ENCODE measurements around the gene GOLGA3. TPM values are rescaled to one million over a fixed set of nuclear protein-coding genes. Genes with fewer than 3 reads are reported as not detected.

Gene GOLGA3
- total and polyA plus RNA-seq, 9 of the 15 experiments (the other 6 are each of a cell fraction or from before 2014, with no cell fraction given), result 1.9 to 48.1 (median 18.4) TPM

DNA sequence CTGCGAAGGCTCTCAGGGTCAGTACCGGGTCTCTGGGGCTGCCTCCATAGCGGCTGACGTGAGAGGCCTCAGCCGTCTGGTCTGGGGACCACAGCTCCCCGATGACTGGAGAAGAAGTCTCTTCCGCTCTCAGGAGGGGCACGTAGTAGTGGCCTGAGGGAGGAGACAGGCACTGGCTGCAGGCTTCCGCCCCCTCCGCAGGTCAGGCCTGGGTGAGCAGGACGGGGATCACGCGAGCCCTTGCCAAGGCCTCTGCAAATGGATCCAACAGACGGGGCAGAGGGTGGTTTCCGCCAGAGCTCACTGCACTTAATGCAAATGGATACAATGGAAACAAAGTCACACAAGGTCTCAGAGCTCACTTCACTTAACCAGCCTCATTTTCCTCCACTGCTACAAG is 91.8 kb downstream of the GOLGA3 start:
- Histone ChIP-seq H3K4me1 (replicated peaks in 1 of 2; ENCODE audit: control insufficient read depth in 2 of 2, insufficient read depth in 2 of 2, low read length in 2 of 2) (no peaks in the 10 kb centered on the region), H3K9ac (ENCODE audit: insufficient read depth in 1 of 2, low read depth in 2 of 2, low read length in 2 of 2) (no peak overlapping the region; a peak in 1 of 4 replicates), H3K4me3 (no peak overlapping the region), H2AFZ (ENCODE audit: low read depth, low read length) (no peak overlapping the region), H3K27me3 (ENCODE audit: control insufficient read depth in 2 of 2, insufficient read depth in 2 of 2, low read length in 2 of 2) (no peaks in the 10 kb centered on the region), H3K27ac (ENCODE audit: extremely low read depth, low read depth, low read length) (no peak overlapping the region), H3K9me1 (ENCODE audit: control insufficient read depth, insufficient read depth, low read length) (no peaks in the 10 kb centered on the region), H3K4me2 (ENCODE audit: insufficient read depth, low read length) (no peak overlapping the region), H3K79me2 (ENCODE audit: control insufficient read depth, insufficient read depth, low read length) (no peaks in the 10 kb centered on the region), H4K20me1 (replicated peaks; ENCODE audit: control insufficient read depth, insufficient read depth, low read length) (no peaks in the 10 kb centered on the region), H3K9me3 (replicated peaks; ENCODE audit: control insufficient read depth, insufficient read depth, low read depth, low read length) (no peaks in the 10 kb centered on the region), H3K36me3 (ENCODE audit: control insufficient read depth, insufficient read depth, low read length) (peaks cover 93% of the 10 kb centered on the region)
- intact Hi-C loops (cut with micrococcal nuclease), result no loop called here
- BruUV-seq (replicated peaks), result no TSS peak
- no peak for DNase-seq (ENCODE audit: extremely low read depth in 1 of 4, low spot score in 3 of 4)
- no peak for ATAC-seq
- WGBS (ENCODE audit: insufficient coverage, low coverage, missing lambda C conversion rate), result 96% methylated on average over 8 of the region's 15 CpGs
- ChIA-PET POLR2A (no interaction called here), CTCF (ENCODE audit: low intra/inter-chr PET ratio) (no interaction called here)
- no peak for FAIRE-seq
- TF ChIP-seq CBFB (CRISPR knock-in tag; IDR thresholded peaks at IDR 0.05), result no peak
- TF ChIP-seq POLR2G (IDR thresholded peaks at IDR 0.05; ENCODE audit: low read depth, low read length), result peak; percentile 44; the same call in 1 of the 2 replicates
- TF ChIP-seq, protein P1, sequence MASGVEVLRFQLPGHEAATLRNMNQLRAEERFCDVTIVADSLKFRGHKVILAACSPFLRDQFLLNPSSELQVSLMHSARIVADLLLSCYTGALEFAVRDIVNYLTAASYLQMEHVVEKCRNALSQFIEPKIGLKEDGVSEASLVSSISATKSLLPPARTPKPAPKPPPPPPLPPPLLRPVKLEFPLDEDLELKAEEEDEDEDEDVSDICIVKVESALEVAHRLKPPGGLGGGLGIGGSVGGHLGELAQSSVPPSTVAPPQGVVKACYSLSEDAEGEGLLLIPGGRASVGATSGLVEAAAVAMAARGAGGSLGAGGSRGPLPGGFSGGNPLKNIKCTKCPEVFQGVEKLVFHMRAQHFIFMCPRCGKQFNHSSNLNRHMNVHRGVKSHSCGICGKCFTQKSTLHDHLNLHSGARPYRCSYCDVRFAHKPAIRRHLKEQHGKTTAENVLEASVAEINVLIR (CRISPR knock-in tag; IDR thresholded peaks at IDR 0.05), result no peak
- TF ChIP-seq ADNP (tag; IDR thresholded peaks at IDR 0.05), result no peak
- no peak for TF ChIP-seq TCF7L2 (IDR thresholded peaks at IDR 0.05; ENCODE audit: low read depth, low read length)
- TF ChIP-seq, protein P2, sequence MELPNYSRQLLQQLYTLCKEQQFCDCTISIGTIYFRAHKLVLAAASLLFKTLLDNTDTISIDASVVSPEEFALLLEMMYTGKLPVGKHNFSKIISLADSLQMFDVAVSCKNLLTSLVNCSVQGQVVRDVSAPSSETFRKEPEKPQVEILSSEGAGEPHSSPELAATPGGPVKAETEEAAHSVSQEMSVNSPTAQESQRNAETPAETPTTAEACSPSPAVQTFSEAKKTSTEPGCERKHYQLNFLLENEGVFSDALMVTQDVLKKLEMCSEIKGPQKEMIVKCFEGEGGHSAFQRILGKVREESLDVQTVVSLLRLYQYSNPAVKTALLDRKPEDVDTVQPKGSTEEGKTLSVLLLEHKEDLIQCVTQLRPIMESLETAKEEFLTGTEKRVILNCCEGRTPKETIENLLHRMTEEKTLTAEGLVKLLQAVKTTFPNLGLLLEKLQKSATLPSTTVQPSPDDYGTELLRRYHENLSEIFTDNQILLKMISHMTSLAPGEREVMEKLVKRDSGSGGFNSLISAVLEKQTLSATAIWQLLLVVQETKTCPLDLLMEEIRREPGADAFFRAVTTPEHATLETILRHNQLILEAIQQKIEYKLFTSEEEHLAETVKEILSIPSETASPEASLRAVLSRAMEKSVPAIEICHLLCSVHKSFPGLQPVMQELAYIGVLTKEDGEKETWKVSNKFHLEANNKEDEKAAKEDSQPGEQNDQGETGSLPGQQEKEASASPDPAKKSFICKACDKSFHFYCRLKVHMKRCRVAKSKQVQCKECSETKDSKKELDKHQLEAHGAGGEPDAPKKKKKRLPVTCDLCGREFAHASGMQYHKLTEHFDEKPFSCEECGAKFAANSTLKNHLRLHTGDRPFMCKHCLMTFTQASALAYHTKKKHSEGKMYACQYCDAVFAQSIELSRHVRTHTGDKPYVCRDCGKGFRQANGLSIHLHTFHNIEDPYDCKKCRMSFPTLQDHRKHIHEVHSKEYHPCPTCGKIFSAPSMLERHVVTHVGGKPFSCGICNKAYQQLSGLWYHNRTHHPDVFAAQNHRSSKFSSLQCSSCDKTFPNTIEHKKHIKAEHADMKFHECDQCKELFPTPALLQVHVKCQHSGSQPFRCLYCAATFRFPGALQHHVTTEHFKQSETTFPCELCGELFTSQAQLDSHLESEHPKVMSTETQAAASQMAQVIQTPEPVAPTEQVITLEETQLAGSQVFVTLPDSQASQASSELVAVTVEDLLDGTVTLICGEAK (IDR thresholded peaks at IDR 0.05), result no peak
- TF ChIP-seq, protein P2 (CRISPR knock-in tag; IDR thresholded peaks at IDR 0.05), result no peak
- in situ Hi-C loops (cut with MboI), result no loop called here
